Stimulated activated CD4-positive, alpha-beta T cell treated with anti-CD3 and anti-CD28 coated beads, TNF-alpha, amount 100 ng/mL, for 1 hour (primary cell): ENCODE data around the gene HIVEP3.

Experiments
- DNase-seq, 3 donors: peaks; one replicate each; pipeline ENCODE4 v3.0.0-alpha.2; 2020; ENCODE audit warnings: low read depth in 3 of 3, low spot score in 1 of 3

Gene HIVEP3

DNA sequence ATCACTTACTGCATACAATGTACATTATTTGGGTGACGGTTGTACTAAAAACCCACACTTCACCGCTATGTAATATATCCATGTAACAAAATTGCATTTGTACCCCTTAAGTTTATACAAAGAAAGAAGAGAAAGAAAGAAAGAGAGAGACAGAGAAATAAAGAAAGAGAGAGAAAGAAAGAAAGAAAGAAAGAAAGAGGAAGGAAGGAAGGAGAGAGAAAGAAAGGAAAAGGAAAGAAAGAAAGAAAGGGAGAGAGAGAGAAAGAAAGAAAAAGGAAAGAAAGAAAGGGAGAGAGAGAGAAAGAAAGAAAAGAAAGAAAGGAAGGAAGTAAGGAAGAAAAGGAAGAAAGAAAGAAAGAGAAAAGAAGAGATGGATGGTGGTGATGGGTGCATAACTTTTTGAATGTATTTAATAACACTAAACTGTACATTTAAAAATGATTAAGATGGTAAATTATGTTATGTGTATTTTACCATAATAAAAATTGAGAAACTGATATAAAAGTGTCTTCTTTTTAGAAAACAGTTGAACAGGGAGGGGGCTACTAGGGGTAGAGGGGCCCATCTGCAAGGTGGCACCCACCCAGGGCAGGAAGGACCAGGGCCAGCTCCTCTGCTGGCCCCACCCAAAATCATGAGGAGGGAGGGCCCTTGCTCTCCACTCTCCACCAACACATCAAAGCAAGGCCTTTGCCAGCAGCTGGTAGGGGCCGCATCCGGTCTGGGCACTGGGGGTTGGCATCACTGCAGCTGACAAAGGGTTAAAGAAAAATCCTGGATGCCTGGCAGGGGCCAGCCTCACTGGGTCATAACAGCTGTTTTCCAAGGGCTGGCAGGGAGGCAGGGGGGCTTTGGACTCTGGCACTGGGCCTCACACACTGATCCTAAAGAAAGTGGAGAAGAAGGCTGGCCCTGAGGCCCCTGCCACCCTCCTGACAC lies 280.4 kb downstream of the HIVEP3 start:
- DNase-seq: no peak

GRCh38 chr1:41637367-41637766 lies 281.4 kb downstream of the HIVEP3 start:
- DNase-seq: no peak

- DNase-seq: no peak
Measured at GRCh38 chr1:41633764-41634163, 285.0 kb downstream of the HIVEP3 start.

GRCh38 chr1:41632781-41633575 lies 285.7 kb downstream of the HIVEP3 start:
- no peak for DNase-seq

DNA sequence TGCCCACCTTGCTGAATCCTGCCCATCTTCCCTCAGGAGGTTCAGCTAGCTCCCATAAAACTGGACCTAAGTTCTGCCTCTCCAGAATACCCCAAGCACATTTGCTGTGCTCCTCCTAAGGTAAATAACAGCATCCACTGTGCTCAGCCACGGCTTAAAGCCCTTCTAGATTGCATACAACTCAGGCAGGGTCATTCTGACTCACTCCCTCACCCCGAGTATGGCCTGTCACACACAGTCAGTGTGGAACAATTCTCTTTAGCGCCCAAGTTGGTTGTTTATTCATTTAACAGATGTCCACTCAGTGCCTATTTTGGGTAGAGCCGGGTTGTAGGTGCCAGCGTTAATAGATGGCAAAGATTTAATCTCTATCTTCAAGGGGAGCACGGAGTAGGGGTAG lies 286.8 kb downstream of the HIVEP3 start:
- no peak for DNase-seq

DNA sequence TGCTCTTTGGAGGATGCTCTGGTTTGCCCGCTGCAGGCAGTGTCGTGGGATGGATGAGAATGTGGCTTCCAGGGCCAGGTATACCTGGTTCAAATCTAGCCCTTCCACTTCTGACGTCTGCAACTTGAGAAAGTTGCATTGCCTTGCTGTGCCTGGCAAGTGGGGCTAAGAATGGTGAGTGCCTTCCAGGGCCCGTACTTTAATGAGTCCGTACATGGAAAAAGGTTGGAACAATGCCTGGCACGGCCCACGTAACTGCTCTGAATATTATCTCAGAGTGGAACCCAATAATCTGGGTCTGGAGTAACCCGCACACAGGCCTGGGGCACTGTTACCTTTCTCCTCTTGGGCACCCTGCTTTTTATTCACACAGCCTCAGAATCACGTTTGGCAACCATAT lies 287.6 kb downstream of the HIVEP3 start:
- DNase-seq: no peak

- DNase-seq: no peak
Measured at GRCh38 chr1:41629571-41629970, 289.2 kb downstream of the HIVEP3 start.

DNA sequence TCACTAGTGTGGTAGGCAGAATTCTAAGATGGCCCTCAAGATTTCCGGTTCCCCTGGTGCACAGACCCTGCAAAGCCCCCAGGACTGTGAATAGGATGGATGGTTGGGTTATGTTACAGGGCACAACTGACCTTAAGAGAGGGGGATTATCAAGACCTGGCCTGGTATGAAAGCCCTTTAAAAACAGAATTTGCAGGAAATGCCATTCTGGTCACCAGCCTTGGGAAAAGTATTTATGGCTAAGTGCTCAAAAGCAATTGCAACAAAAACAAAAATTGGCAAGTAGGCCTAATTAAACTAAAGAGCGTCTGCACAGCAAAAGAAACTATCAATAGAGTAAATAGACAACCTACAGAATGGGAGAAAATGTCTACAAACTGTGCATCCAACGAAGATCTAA lies 289.6 kb downstream of the HIVEP3 start:
- no peak for DNase-seq

GRCh38 chr1:41627491-41628280 lies 291.0 kb downstream of the HIVEP3 start:
- no peak for DNase-seq

DNA sequence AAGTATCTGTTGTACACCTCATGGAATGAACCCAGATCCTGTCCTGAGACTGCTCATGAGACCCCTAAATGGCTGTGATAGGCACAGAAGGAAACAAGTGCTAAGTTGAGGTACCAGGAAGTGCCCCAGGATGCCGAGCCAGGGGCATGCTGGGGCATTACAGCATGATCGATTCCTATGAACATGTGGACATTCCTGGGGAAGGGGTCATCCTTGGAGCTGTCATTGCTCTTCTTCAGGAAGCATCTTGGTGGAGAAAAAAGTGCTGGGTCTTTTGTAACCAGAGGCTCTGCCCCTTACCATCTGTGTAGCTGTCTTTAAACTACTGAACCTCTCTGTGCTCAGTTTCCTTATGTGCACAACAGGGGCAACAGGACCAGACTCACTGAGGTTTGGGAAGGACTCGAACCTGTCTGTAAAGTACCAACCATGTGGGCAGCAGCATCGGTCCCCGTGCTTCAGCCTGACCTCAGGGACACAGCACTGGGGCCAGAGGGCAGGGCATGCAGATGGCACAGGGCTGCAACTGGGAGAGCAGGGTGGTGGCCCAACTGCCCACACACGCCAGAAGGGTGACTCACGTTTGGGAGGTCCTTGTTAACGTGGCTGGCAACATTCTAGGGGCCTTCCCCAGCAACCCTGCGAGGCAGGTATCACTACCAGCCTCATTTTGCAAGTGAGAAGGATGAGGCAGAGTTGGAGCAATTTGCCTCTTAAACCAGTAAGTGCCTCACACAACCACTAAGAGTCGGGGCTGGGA lies 291.9 kb downstream of the HIVEP3 start:
- peak in 1 of 3 donors; percentile 30 for DNase-seq

- no peak for DNase-seq
Measured at GRCh38 chr1:41626146-41626545, 292.6 kb downstream of the HIVEP3 start.

DNA sequence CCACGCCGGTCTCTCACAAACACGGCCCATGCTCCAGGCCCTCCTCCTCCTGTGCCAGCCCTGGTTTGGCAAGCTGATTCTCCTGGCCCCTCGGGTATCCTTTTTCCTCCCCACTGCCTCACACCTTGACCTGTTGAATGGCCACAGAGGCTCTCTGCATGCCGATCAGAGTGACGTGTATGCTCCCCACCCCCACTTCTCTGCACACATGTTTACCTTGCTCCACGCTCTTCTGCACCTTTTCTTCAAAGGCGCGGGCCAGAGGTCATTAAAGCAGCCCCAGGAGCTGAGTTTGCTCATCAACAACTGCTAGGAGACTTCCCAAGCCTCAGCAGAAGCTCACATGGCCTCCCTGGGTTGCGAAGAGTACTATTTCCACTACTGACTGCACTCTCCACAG lies 295.0 kb downstream of the HIVEP3 start:
- DNase-seq: no peak

GRCh38 chr1:41622859-41623732 lies 295.6 kb downstream of the HIVEP3 start:
- no peak for DNase-seq

DNA sequence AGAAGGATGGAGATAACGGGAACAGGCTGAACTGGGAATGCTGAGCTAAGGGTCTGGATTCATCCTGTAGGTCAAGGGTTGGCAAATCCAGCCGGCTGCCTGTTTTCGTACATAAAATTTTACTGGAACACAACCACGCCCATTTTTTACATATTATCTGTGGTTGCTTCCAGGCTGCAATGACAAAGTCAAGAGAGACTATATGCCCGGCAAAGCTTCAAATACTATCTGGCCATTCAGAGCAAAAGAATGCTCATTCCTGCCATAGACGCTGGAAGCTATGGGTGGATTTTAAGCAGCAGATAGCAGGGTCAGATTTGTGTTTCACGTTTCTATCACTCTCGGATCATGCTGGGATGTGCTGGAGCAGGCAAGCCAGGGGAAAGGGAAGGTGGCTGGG lies 296.3 kb downstream of the HIVEP3 start:
- no peak for DNase-seq

DNA sequence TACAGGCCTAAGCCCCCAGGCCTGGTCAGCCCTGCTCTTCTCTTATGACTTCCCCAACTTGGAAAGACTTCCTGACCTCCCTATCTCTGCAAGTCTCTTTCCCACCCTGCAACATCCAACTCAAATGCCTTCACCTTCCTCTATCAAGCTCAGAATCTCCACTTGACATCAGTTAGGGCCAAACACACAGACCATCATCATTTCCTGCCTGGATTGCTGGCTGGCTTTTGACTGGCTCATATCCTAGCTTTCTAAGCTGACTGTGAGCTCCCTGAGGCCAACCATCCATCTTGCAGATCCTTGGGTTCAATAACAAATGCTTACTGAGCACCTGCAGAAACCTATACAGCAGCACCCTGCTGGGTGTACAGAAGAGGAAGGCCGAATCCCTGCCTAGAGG lies 296.9 kb downstream of the HIVEP3 start:
- DNase-seq: no peak

DNA sequence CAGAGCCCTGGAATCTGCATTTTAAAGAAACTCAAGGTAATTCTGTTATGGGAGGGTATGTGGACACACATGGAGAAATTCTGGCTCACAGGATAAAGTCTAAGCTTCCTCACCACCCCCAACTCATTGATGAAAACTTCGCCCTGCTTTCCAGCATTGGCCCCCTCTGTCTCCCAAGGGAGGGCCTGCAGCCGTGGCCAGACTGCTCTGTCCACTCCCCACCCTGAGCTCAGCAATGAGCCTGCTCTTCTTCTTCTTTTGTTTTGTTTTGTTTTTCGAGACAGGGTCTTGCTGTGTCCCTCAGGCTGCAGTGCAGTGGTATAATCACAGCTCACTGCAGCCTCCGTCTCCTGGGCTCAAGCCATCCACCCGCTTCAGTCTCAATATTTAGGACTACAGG lies 297.5 kb downstream of the HIVEP3 start:
- no peak for DNase-seq

- no peak for DNase-seq
Measured at GRCh38 chr1:41620365-41621169, 298.2 kb downstream of the HIVEP3 start.

GRCh38 chr1:41619511-41620364 lies 299.0 kb downstream of the HIVEP3 start:
- no peak for DNase-seq
